Esophagus mucosa (tissue), 1 donor: ENCODE measurements around the gene NFRKB. TPM values are rescaled to one million over a fixed set of nuclear protein-coding genes. Genes with fewer than 3 reads are reported as not detected.
A peak's percentile ranks its signal among the peaks of the same experiment; 100 is the strongest.

Experiments
- ATAC-seq: fragments of 200-7000 bp; cut with Tn5 transposase; one replicate; pipeline ENCODE4 v1.9.1; 2020
- total RNA-seq: library from RNA; stranded (reverse); gene quantifications from one replicate; pipeline ENCODE4 v1.2.4, GENCODE V29; 2023
- donor health status: DM: yes; HTN: yes; CAD: no.

NFRKB gene
- 14.3 TPM for total RNA-seq

- ATAC-seq = peak; percentile 99
These were observed at the start of gene NFRKB for GRCh38 chr11:129895126-129896041. TSS of gene NFRKB (minus strand) at chr11:129895578. CDS start at chr11:129892849, 2,729 bp downstream.

- ATAC-seq = no peak
These were observed 49.3 kb upstream of the NFRKB start for GRCh38 chr11:129944696-129945095.

GRCh38 chr11:129943036-129943435 lies 47.7 kb upstream of the NFRKB start:
- peak; percentile 79 for ATAC-seq

- no peak for ATAC-seq
These were observed 44.1 kb upstream of the NFRKB start for GRCh38 chr11:129939510-129939909.

- ATAC-seq = no peak
These were observed 43.4 kb upstream of the NFRKB start for GRCh38 chr11:129938764-129939163.

GRCh38 chr11:129937592-129938238 lies 42.3 kb upstream of the NFRKB start:
- ATAC-seq = no peak

- ATAC-seq = no peak
These were observed 40.3 kb upstream of the NFRKB start for GRCh38 chr11:129935723-129936122.

- ATAC-seq = no peak
These were observed 38.5 kb upstream of the NFRKB start for GRCh38 chr11:129933891-129934290.

GRCh38 chr11:129933262-129933661 lies 37.9 kb upstream of the NFRKB start:
- no peak for ATAC-seq

GRCh38 chr11:129932381-129933067 lies 37.1 kb upstream of the NFRKB start:
- no peak for ATAC-seq

GRCh38 chr11:129930743-129931142 lies 35.4 kb upstream of the NFRKB start:
- no peak for ATAC-seq

- peak; percentile 88 for ATAC-seq
These were observed 34.9 kb upstream of the NFRKB start for GRCh38 chr11:129930296-129930695.

GRCh38 chr11:129929721-129930120 lies 34.3 kb upstream of the NFRKB start:
- no peak for ATAC-seq

GRCh38 chr11:129928923-129929692 lies 33.7 kb upstream of the NFRKB start:
- ATAC-seq = no peak

- no peak for ATAC-seq
These were observed 27.3 kb upstream of the NFRKB start for GRCh38 chr11:129922674-129923073.

GRCh38 chr11:129918361-129918760 lies 23.0 kb upstream of the NFRKB start:
- ATAC-seq = no peak

- no peak for ATAC-seq
These were observed 21.9 kb upstream of the NFRKB start for GRCh38 chr11:129917231-129917630.

- ATAC-seq = no peak
These were observed 15.9 kb upstream of the NFRKB start for GRCh38 chr11:129911298-129911697.

- no peak for ATAC-seq
These were observed 15.0 kb upstream of the NFRKB start for GRCh38 chr11:129910360-129910759.

- ATAC-seq = no peak
These were observed 10.0 kb upstream of the NFRKB start for GRCh38 chr11:129905402-129905801.

- ATAC-seq = no peak
These were observed 684 bp upstream of the NFRKB start for GRCh38 chr11:129896062-129896461.
